Activated CD8-positive, alpha-beta memory T cell treated with anti-CD3 and anti-CD28 coated beads, Interleukin-2, amount 10 ng/mL, durations not matched to agents 7 days and 5 days (primary cell): ENCODE results near the gene COQ6. TPM values are rescaled to one million over a fixed set of nuclear protein-coding genes. Genes with fewer than 3 reads are reported as not detected.
"Not testable (repeated sequence)": the region's sequence is repeated elsewhere in the genome, so short reads cannot be mapped to it uniquely, and the experiment has no call there.

Source experiments
- ATAC-seq: fragments of 150-1000 bp; cut with Tn5 transposase; one replicate; pipeline ENCODE4 v1.10.0; 2021; ENCODE audit warnings: moderate library complexity
- CTCF ChIA-PET: fragments of 350-600 bp; sonication (Branson Sonifier 250); formaldehyde crosslinking; loops from one replicate; lab custom pipeline; 2021; ENCODE audit warnings: antibody characterized with exemption; lab: Charles Lee
- DNase-seq: peaks from one replicate; pipeline ENCODE4 v3.0.0-alpha.2; 2020
- H3K27ac Mint-ChIP-seq: one replicate; pipeline ENCODE4 v1.8.0; 2021; ENCODE audit warnings: mild to moderate bottlenecking, mixed read lengths
- H3K27me3 Mint-ChIP-seq: one replicate; pipeline ENCODE4 v1.8.0; 2021; ENCODE audit warnings: mixed read lengths
- H3K36me3 Mint-ChIP-seq: one replicate; pipeline ENCODE4 v1.8.0; 2021; ENCODE audit warnings: mild to moderate bottlenecking, mixed read lengths
- H3K4me1 Mint-ChIP-seq: one replicate; pipeline ENCODE4 v1.8.0; 2021; ENCODE audit warnings: mixed read lengths
- H3K4me3 Mint-ChIP-seq: one replicate; pipeline ENCODE4 v1.8.0; 2021; ENCODE audit warnings: mild to moderate bottlenecking, moderate library complexity, mixed read lengths
- H3K9me3 Mint-ChIP-seq: one replicate; pipeline ENCODE4 v1.8.0; 2022; ENCODE audit warnings: low read depth, mixed read lengths
- total RNA-seq, 2 experiments: library from RNA; stranded (reverse); gene quantifications; one replicate each; pipeline ENCODE4 v1.2.3, GENCODE V29; 2021

COQ6 gene
- total RNA-seq, 2 experiments from 2014 or later: 17.7 to 18.1 TPM

DNA sequence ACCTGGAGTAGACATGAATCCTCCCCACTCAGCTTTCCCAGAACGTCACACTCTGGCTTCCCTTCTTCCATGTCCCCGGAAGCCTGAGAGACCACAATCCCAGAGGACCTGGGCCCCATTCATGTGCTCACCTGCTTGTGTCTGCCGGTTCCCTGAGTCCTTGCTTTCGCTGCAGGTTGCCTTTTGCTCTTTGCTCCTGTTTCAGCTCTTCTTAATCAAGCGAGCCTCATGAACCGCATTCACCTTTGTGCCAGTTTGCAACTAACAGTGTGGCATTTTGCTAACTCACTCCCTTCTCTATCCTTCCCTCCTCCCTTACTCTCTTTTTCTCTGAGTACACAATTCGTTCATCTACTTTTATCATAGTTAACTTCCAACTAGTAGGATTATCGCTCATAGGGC, 45.9 kb downstream of the COQ6 start:
- CTCF ChIA-PET: interaction anchor here (0.7 kb wide), 1 partner anchor 1041 kb away, joined by 4 read pairs; no protein-coding TSS in a partner anchor
- no peaks in the 10 kb centered on the region for H3K9me3 Mint-ChIP-seq
- H3K4me1 Mint-ChIP-seq: no peaks in the 10 kb centered on the region
- H3K27me3 Mint-ChIP-seq: no peaks in the 10 kb centered on the region
- no peak for DNase-seq
- ATAC-seq: no peak
- H3K27ac Mint-ChIP-seq: no peak overlapping the region
- peaks cover 4% of the 10 kb centered on the region for H3K36me3 Mint-ChIP-seq
- no peak overlapping the region for H3K4me3 Mint-ChIP-seq

DNA sequence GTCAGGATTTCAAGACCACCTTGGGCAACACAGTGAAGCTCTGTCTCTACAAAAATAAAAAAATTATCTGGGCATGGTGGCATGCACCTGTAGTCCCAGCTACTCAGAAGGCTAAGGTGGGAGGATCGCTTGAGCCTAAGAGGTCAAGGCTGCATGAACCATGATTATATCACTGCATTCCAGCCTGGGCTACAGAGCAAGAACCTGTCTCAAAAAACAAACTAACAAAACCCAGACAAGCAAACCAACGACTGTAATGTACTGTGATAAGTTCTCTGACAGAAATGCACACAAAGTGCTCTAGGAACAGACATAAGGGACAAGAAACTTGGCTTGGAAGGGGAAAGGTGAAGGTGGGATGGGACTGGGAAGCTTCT, 46.6 kb downstream of the COQ6 start:
- Mint-ChIP-seq H3K27ac (no peak overlapping the region), H3K9me3 (no peaks in the 10 kb centered on the region), H3K4me3 (no peak overlapping the region), H3K36me3 (peaks cover 4% of the 10 kb centered on the region), H3K27me3 (no peaks in the 10 kb centered on the region), H3K4me1 (no peaks in the 10 kb centered on the region)
- DNase-seq (no peak), ATAC-seq (no peak)
- CTCF ChIA-PET: no interaction called here

DNA sequence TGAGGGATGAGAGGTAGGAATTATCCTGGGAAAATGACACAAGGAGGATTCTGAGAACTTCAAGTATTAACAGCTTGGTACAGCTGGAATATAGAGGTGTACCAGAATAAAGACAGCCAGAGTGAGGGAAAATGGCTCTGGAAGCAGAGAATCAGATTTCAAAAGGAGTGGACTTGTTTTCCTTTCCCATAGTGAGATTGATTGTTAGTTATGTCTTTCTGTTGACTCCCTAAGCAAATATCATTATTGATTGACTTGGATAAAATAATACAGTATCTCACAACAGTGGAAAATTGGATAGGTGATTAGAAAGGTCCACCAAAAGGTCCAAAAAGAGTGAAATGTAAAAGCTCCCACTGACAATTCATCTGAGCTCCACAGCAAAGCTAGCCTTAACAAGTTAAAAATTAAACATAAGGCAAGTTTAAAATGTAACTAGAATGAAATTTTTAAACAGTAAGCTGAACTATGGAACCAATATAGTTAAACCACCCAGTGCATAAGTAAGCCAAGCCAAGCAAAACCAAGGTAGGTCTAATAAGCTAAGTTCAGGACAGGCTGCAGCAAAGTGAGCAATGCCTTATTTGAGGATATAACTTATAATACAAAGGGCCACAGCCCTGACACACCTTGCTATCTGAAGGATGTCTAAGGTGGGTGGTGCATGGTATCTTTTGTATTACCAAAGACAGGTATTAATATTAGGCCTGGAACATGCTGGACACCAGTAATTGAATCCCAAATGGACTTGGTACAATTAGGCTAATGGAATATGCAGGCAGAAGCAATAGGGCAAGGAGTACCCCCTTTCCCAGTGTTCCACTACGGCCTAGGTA, 47.2 kb downstream of the COQ6 start:
- H3K27me3 Mint-ChIP-seq: no peaks in the 10 kb centered on the region
- DNase-seq (no peak), ATAC-seq (no peak)
- H3K36me3 Mint-ChIP-seq: peaks cover 4% of the 10 kb centered on the region
- CTCF ChIA-PET: no interaction called here
- H3K4me1 Mint-ChIP-seq: no peaks in the 10 kb centered on the region
- H3K9me3 Mint-ChIP-seq: no peaks in the 10 kb centered on the region
- H3K4me3 Mint-ChIP-seq: no peak overlapping the region
- no peak overlapping the region for H3K27ac Mint-ChIP-seq

DNA sequence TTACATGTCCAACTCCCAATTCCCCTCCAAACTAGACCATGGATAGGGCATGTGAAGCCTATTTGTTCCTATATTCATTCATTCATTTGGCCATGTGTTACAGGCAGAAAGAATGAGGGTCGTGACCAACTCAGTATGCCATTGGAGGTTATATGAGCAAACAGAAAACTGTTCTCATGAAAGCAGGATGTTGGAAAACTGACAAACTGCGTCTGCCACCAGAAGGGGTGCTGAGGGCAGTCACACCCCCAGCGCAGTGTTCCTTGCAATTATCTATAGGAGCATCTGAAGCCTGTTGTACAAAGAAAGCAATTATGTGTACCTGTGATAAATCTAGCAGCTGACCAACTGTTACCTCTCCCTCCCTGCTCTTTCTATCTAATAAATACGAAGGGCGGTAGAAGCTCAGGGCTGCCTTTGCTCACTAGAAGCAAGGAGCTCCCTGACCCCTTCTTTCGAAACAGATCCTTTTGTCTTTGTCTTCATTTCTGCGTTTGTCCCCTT, 47.9 kb downstream of the COQ6 start:
- DNase-seq: no peak
- Mint-ChIP-seq H3K27ac (no peak overlapping the region), H3K9me3 (no peaks in the 10 kb centered on the region), H3K36me3 (peaks cover 5% of the 10 kb centered on the region), H3K4me3 (no peak overlapping the region), H3K4me1 (no peaks in the 10 kb centered on the region), H3K27me3 (no peaks in the 10 kb centered on the region)
- ATAC-seq: no peak
- CTCF ChIA-PET: no interaction called here

DNA sequence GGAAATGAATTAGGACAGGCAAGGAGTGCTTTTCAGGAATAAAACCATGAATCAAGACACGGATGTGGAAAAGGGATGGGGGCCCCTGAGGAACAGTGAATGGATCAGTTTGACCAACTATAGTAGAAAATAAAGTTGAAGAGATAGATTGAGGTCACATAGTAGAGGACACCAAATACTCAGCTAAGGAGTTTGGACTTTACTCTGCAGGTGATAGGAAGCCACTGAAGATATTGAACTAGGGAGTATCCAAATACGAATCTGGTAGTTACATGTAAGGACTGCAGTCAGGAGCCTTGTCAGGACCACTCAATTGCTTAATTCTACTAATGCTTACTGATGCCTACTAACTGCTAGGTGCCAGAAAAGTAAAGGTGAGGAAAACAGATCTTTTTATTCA, 48.6 kb downstream of the COQ6 start:
- H3K27ac Mint-ChIP-seq: no peak overlapping the region
- no peak overlapping the region for H3K4me3 Mint-ChIP-seq
- ATAC-seq: no peak
- H3K4me1 Mint-ChIP-seq: no peaks in the 10 kb centered on the region
- DNase-seq: no peak
- H3K36me3 Mint-ChIP-seq: peaks cover 8% of the 10 kb centered on the region
- H3K27me3 Mint-ChIP-seq: no peaks in the 10 kb centered on the region
- CTCF ChIA-PET: no interaction called here
- no peaks in the 10 kb centered on the region for H3K9me3 Mint-ChIP-seq

DNA sequence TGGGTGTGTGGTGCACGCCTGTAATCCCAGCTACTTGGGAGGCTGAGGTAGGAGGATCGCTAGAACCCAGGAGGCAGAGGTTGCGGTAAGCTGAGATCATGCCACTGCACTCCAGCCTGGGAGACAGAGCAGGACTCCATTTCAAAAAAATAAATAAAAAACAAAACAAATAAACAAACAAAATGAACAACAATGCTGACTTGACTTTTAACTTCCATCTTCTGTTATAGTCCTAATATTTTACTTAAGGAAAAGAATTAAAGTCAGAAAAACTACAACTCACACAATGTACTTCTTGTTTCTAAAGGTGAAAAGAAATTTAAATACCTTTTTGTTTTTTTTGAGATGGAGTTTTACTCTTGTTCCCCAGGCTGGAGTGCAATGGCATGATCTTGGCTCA, 55.6 kb downstream of the COQ6 start:
- H3K4me1 Mint-ChIP-seq, H3K9me3 Mint-ChIP-seq, H3K4me3 Mint-ChIP-seq, CTCF ChIA-PET, ATAC-seq, H3K27ac Mint-ChIP-seq, H3K27me3 Mint-ChIP-seq, DNase-seq: not testable (repeated sequence)
- H3K36me3 Mint-ChIP-seq: peaks cover 11% of the 10 kb centered on the region

DNA sequence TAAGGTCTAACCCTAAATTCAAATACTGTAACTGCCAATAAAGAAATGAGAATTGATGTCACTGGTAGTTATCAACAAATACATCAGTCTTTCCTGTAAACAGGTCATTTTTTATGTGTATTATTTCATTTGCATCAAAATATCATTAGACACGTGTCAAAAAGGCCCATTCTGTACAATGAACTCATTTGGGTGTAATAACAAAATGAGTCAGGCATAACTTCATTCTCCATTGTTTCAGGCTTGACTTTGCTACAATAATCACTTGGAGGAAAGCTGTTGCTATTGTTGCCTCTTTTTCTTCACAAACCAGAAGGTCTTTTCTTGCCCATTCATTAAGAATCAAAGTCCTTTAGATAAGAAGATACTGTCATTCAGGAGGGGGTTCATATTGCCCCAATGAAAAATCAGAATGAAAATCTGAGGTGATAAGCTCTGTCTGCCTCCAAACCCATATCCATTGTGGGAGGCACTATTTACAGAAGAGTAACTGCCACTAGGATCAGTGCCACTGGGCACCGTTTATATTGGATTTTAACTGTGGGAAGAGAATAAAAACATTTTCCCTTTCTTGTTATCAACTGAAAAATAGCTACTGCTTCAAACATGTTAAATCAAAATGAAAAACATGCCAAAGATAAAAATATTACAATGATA, 58.9 kb downstream of the COQ6 start:
- CTCF ChIA-PET: interaction anchor here (0.8 to 0.9 kb wide), 2 partner anchors 21 to 249 kb away, joined by 3 read pairs; a partner anchor contains a TSS
- H3K27me3 Mint-ChIP-seq: no peaks in the 10 kb centered on the region
- no peak for ATAC-seq
- DNase-seq: no peak
- peaks cover 15% of the 10 kb centered on the region for H3K36me3 Mint-ChIP-seq
- no peak overlapping the region for H3K4me3 Mint-ChIP-seq
- no peaks in the 10 kb centered on the region for H3K9me3 Mint-ChIP-seq
- H3K27ac Mint-ChIP-seq: no peak overlapping the region
- peaks cover 2% of the 10 kb centered on the region for H3K4me1 Mint-ChIP-seq

Other genes with a start within 250 kb of the COQ6 start
- gene PNMA1, start 235.9 kb upstream of the COQ6 start, total RNA-seq: 10 to 100 TPM; 27.1 to 36.6 TPM
- 1 to 10 TPM; 1.6 to 3.5 TPM for gene PTGR2, start 98.5 kb upstream of the COQ6 start, total RNA-seq
- gene ZNF410, start 63.4 kb upstream of the COQ6 start, total RNA-seq: 10 to 100 TPM; 55.1 to 58.1 TPM
- 1 to 10 TPM; 1.2 to 1.8 TPM for gene FAM161B, start 208 bp upstream of the COQ6 start, total RNA-seq
- 10 to 100 TPM; 13.1 to 18.4 TPM for gene ENTPD5, start 69.0 kb downstream of the COQ6 start, total RNA-seq
- 1 to 10 TPM in 1 of 2 experiments, under 1 TPM in 1; 0.87 to 1.1 TPM for gene BBOF1, start 69.0 kb downstream of the COQ6 start, total RNA-seq
- 10 to 100 TPM; 13.8 to 15.5 TPM for gene ALDH6A1, start 134.2 kb downstream of the COQ6 start, total RNA-seq
- 10 to 100 TPM; 18.3 to 20.1 TPM for gene LIN52, start 134.7 kb downstream of the COQ6 start, total RNA-seq